SIG-M5 (cell line): ENCODE measurements around the gene YAE1.
"Not testable (repeated sequence)": the region's sequence is repeated elsewhere in the genome, so short reads cannot be mapped to it uniquely, and the experiment has no call there.

Source experiments
- DNase-seq: peaks from one replicate; lab custom pipeline; 2025; lab: John Stamatoyannopoulos, UW

YAE1 gene

GRCh38 chr7:39566023-39566921, at the start of gene YAE1:
TSS of gene YAE1 (plus strand) at chr7:39566404. CDS start at chr7:39566419, 15 bp downstream.
- no peak for DNase-seq

DNA sequence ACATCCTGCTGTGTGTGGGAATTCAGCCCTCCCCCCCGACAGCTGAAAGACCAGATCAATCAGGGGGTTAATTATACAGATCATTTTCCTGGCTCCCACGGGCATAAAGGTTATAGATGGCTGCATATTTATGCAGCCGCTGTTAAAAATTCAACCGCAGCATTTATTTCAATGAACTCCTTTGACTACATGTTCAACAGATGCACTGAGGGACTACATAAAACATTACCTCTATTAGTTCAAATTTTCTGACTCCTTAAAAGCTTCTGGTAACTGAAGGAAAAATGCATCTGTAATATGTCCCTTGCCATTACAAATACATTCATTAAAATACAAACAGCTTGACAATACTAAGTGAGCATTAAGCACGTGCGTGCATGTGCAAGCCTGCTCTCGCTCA, 49.7 kb upstream of the YAE1 start:
- no peak for DNase-seq

- DNase-seq, result no peak
These were observed 49.0 kb upstream of the YAE1 start for GRCh38 chr7:39517240-39517639.

- no peak for DNase-seq
These were observed 40.3 kb upstream of the YAE1 start for GRCh38 chr7:39525926-39526325.

GRCh38 chr7:39526666-39527065, 39.5 kb upstream of the YAE1 start:
- no peak for DNase-seq

DNA sequence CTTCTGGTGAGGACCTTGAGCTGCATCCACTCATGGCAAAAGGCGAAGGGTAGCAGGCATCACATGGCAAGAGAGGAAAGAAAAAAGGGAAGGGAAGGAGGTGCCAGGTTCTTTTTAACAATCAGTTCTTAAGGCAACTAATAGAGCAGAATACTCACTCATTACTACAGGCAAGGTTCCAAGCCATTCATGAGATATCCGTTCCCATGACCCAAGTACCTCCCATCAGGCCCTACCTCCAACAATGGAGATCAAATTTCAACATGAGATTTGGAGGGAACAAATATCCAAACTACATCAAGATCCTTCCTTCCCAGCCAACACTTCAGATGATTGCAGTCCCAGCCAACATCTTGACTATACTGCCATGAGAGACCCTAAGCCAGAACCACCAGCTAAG, 38.9 kb upstream of the YAE1 start:
- no peak for DNase-seq

GRCh38 chr7:39527951-39528350, 38.3 kb upstream of the YAE1 start:
- DNase-seq, result no peak

GRCh38 chr7:39528849-39529248, 37.4 kb upstream of the YAE1 start:
- no peak for DNase-seq

GRCh38 chr7:39529582-39529981, 36.6 kb upstream of the YAE1 start:
- no peak for DNase-seq

DNA sequence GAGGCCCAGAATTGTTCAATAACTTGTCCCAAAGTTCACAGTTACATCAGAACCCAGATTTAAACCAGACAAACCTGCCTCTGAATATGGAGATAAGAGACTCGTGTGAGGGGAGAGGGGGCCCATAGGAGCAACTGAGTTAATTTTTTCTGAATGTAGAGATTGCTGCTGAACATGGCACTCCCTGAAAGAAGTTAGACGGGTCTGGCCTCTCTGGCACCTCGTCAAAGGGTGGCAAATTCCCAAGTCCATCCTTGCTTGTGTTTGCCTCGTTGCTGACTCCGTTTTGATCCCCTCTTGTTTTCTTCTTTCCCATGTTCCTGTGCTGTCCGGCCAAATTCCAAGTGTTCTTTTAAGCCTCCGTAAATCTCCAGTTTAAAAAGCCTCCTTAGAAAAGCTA, 35.2 kb upstream of the YAE1 start:
- DNase-seq, result no peak

- DNase-seq, result no peak
These were observed 34.4 kb upstream of the YAE1 start for GRCh38 chr7:39531818-39532217.

DNA sequence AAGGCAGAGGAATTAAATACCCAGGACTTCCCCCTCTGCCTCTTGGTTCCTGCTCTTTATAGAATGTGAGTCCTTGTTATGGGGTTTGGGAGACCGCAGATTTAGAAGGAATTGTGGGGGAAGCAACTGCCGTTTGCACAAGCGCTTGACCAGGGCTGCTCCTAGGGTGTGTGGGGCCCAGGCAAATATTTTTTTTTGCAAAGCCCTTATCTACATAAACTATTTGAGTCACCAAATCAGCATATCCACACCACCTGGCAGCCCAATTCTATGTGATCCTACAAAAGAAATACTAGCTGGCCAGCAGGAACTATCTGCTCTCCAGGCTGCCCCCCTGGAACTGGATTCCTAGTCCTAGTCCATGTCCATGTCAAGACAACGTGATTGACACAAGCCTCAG, 33.4 kb upstream of the YAE1 start:
- DNase-seq, result no peak

DNA sequence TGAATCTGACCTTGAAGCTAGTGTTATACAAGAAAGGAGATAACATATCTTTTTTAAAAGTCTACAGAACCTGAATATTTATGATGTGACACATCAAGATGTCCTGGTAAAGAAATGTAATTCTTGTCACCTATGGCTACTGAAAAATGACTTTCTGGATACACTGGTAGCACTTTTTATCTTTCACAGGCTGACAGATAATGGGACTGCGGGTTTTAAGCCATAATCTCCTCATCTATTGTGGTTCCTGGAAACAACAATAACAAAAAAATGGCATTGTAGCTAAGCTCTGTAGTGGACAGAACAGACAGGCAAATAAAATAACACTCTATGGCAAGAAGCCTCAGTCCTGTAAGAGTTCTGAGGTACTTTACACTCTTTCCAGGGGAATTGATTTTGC, 31.6 kb upstream of the YAE1 start:
- no peak for DNase-seq

DNA sequence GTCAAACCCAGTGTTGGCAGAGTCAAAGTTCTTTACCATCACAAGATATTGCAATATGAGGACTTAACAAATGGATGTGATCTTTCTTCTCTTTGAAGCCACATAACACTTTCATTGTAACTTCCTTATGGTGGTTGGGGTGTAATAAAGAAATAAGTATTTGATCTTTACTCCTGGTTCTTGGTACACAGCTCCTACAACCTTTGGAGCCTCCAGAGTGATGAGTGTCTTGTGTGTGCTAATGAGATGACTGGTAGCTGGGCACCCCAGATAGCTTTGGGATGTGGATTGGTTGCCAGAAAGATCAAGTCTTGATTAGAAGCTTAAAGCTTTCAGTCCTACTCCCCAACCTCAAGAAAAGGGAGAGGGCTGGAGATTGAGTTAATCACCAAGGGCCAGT, 31.1 kb upstream of the YAE1 start:
- no peak for DNase-seq

GRCh38 chr7:39535720-39536119, 30.5 kb upstream of the YAE1 start:
- no peak for DNase-seq

DNA sequence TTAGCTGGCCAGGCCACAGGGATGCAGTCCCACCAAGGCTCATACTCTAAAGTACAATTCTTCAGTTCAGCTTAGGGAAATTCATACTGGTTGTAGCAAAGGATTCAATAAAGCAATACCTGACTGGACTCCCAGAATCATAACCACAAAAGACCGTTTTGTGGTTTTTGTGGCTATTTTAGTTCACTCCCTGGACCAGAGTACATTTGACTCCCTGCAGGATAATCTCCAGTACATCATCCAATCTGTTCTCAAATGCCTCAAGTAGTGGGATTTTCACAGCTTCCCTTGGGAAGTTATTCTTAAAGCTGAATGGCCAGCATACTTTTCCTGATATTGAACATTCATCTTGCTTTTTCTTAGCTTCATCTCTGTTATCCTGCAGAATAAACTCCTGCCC, 29.3 kb upstream of the YAE1 start:
- no peak for DNase-seq

DNA sequence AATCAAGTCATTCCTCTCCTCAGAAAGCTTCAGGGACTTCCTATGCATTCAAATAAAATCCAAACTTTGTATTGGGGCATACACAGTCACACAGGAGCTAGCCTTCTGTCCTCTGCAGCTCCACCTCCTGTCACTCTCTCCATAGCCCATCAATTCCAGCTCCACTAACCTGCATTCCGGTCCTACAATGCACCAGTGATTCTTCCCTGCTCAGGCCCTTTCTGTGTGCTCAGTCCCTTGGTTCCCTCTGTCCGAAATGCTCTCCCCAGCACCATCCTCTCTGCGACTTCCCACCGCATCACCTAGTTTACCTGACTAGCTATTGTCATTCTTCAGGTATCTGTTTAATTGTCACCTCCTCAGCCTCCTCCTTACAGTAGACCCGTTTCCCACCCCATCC, 26.4 kb upstream of the YAE1 start:
- no peak for DNase-seq

DNA sequence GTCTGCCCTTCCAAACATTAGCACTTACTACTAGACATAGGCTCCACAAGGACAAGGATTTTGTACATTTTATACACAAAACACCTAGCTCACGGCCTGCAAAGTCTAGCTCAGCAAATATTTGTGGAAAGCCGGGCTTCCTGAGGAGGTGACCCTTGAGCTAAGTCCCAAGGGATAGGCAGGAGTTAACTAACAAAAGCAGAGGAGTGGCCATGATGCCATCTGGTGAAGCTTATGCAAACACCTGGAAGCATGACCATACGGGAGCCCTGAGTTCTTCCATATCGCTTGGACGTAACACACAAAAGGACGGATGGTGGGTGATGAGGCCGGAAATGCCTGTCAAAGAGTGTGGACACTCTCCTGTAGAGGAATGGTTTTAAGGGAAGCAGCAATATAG, 25.9 kb upstream of the YAE1 start:
- no peak for DNase-seq

DNA sequence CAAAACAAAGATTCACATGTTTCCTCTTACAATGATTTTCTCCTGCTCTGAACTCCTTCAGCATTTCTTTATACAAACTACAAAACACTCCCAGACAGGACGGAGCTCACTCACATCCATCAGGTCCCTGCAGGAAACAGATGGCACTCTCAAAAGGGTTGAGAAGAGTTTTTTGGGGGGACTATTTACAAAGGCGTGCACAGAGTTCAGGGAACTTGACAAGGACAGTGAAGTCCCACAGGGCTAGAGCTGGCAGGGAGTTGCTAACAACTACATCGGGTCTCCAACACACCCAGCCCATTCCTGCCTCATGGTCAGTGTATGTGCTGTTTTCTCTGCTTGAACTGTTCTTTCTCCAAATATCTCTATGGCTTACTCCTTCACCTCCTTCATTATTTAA, 24.7 kb upstream of the YAE1 start:
- no peak for DNase-seq

DNA sequence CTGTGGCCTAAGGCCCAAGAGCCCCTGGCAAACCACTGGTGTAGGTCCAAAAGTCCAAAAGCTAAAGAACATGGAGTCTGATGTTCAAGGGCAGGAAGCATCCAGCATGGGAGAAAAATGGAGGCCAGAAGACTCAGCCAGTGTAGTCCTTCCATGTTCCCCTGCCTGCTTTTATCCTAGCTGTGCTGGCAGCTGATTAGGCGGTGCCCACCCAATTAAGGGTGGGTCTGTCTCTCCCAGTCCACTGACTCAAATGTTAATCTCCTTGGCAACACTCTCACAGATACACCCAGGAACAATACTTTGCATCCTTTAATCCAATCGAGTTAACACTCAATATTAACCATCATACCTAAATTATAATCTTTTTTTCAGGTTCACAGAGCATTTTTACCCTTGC, 21.4 kb upstream of the YAE1 start:
- DNase-seq, result not testable (repeated sequence)

GRCh38 chr7:39547336-39547735, 18.9 kb upstream of the YAE1 start:
- no peak for DNase-seq

DNA sequence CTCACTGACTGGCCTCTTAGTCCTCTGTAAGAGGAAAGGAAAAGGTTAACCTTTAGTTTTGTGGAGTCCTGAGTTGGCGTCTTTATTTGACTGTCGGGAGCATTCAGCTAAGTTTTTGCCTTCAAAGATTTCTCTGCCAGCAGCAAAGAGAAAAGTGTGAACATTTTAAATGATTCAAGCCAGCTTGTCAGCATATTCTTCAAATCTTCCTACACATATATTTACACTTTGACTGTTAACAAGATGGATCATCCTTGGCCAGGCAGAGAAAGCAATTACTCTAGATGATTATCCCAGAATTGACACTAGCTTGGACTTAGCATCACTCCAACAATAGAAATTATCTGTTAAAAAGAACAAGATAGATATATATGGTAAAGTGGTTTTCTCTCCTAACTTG, 15.8 kb upstream of the YAE1 start:
- no peak for DNase-seq

GRCh38 chr7:39553436-39553835, 12.8 kb upstream of the YAE1 start:
- no peak for DNase-seq

DNA sequence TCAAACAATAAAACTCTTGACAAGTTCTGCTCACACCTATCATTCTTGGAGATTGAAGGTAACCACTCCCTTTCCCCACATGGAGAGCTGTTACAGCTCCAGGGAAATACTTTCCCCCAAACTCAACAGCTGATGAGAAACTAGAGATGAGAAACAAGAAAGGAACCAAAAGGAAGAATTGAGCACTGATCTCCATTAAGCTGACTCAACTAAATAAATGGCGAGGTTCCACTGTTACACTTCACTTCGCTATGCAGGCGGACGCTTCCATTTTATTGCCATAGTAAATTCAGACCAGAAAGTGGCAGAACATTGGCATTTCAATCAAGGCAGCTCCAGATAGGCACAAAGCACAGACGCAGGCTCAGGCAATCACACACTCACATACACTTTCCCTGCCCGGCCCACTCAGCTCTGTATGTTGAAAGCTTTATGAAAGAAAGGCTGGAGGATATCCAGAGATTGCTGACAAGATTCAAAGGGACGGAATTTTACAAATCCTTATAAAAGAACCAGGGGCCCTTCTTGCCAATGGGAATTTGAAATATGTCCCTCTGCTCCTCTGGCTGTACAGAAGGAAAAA, 11.5 kb upstream of the YAE1 start:
- no peak for DNase-seq
